RWPE2 (cell line): ENCODE results near the gene AFMID.

ENCODE experiments used
- ATAC-seq: fragments of 200-7000 bp; cut with Tn5 transposase; 3 replicates; pipeline ENCODE4 v1.9.1; 2021; ENCODE audit warnings: low read depth
- DNase-seq: peaks from one replicate; pipeline ENCODE4 v3.0.0-alpha.2; 2020; ENCODE audit warnings: low spot score
- H3K27ac ChIP-seq: fragments of 450-650 bp; 2 replicates; pipeline ENCODE4 v1.5.1; 2017; ENCODE audit warnings: mild to moderate bottlenecking; ENCODE audit not compliant: poor library complexity, severe bottlenecking
- H3K27me3 ChIP-seq: fragments of 250-450 bp; sonication (Bioruptor Pico); 2 replicates; pipeline ENCODE4 v1.5.1; 2021; ENCODE audit warnings: mild to moderate bottlenecking, moderate library complexity; ENCODE audit not compliant: insufficient read depth, poor library complexity, severe bottlenecking
- H3K36me3 ChIP-seq: fragments of 250-450 bp; sonication (Bioruptor Pico); 2 replicates; pipeline ENCODE4 v1.5.1; 2020; ENCODE audit warnings: low read depth, mild to moderate bottlenecking, moderate library complexity
- H3K4me1 ChIP-seq: fragments of 250-450 bp; sonication (Bioruptor Pico); 2 replicates; pipeline ENCODE4 v1.5.1; 2021; ENCODE audit warnings: mild to moderate bottlenecking, moderate library complexity; ENCODE audit not compliant: insufficient read depth, poor library complexity, severe bottlenecking
- H3K4me3 ChIP-seq: fragments of 250-450 bp; sonication (Bioruptor Pico); 2 replicates; pipeline ENCODE4 v1.5.1; 2021; ENCODE audit warnings: mild to moderate bottlenecking, moderate library complexity; ENCODE audit not compliant: severe bottlenecking
- H3K9me3 ChIP-seq: fragments of 250-450 bp; sonication (Bioruptor Pico); 2 replicates; pipeline ENCODE4 v1.5.1; 2021; ENCODE audit warnings: mild to moderate bottlenecking, moderate library complexity; ENCODE audit not compliant: severe bottlenecking
- CTCF ChIP-seq: fragments of 450-650 bp; IDR thresholded peaks from one replicate; pipeline ENCODE4 v1.5.1; 2017; ENCODE audit warnings: mild to moderate bottlenecking, moderate library complexity; ENCODE audit not compliant: poor library complexity, severe bottlenecking

Gene AFMID

GRCh38 chr17:78147315-78147998, 39.7 kb upstream of the AFMID start:
- Histone ChIP-seq H3K27ac (no peak overlapping the region), H3K4me3 (no peak overlapping the region), H3K4me1 (peaks cover 12% of the 10 kb centered on the region), H3K9me3 (no peaks in the 10 kb centered on the region), H3K36me3 (no peaks in the 10 kb centered on the region), H3K27me3 (no peaks in the 10 kb centered on the region)
- ATAC-seq (no peak), DNase-seq (no peak)
- no peak for TF ChIP-seq CTCF

- Histone ChIP-seq H3K9me3 (no peaks in the 10 kb centered on the region), H3K4me3 (no peak overlapping the region), H3K27ac (no peak overlapping the region), H3K27me3 (no peaks in the 10 kb centered on the region), H3K36me3 (no peaks in the 10 kb centered on the region), H3K4me1 (peaks cover 11% of the 10 kb centered on the region)
- ATAC-seq (no peak), DNase-seq (no peak)
- no peak for TF ChIP-seq CTCF
Observed at GRCh38 chr17:78148286-78149016, 38.7 kb upstream of the AFMID start.

GRCh38 chr17:78151514-78152008, 35.6 kb upstream of the AFMID start:
- DNase-seq = no peak
- Histone ChIP-seq H3K27ac (no peak overlapping the region), H3K27me3 (no peaks in the 10 kb centered on the region), H3K4me3 (no peak overlapping the region), H3K36me3 (no peaks in the 10 kb centered on the region), H3K4me1 (no peaks in the 10 kb centered on the region), H3K9me3 (no peaks in the 10 kb centered on the region)
- peak; percentile 51; the same call in 1 of the 3 replicates for ATAC-seq
- TF ChIP-seq CTCF = no peak

GRCh38 chr17:78154903-78155811, 32.0 kb upstream of the AFMID start:
- Histone ChIP-seq H3K9me3 (no peaks in the 10 kb centered on the region), H3K36me3 (no peaks in the 10 kb centered on the region), H3K4me3 (no peak overlapping the region), H3K27ac (no peak overlapping the region), H3K27me3 (no peaks in the 10 kb centered on the region), H3K4me1 (peaks cover 14% of the 10 kb centered on the region)
- DNase-seq (no peak), ATAC-seq (no peak)
- no peak for TF ChIP-seq CTCF
